HG03139 (cell line): ENCODE measurements around the gene UMAD1.

Source experiments
- ATAC-seq: cut with Tn5 transposase; IDR thresholded peaks from one replicate; pipeline ENCODE4 v1.9.1; 2021; ENCODE audit not compliant: unreplicated experiment

The UMAD1 gene

DNA sequence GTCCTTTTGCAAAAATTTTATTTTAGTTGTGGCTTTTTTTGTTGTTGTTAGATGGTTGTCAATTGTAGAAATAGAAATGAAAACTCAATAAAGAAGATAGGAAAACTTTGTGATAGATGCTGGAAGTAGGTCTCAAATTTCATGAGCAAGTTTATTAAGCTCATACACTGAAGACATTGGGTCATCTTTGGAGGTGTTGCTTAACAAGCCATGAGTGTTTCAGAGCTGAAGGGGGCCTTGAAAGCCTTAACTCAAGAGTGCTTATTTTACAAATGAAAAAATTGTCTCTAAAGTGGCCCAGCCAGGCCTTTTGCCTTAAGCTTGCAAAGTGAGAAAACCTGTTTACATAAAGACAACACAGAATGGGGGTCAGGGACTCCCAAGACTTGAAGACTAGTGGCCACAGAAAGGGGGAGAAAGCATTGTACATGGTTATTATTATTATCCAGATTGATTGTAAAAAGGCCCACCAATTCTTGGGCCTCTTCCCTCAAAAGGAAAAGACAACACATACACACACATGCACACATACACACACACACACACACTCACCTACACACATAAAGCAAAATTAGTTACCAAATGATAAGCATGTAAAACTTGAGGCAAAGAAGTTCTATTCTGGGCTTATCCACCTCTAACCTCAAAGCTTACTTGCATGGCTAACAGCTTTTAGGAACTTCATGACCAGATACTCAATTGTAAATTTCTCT lies 278.3 kb downstream of the UMAD1 start:
- no peak for ATAC-seq

- no peak for ATAC-seq
Measured at GRCh38 chr7:7919449-7919945, 278.9 kb downstream of the UMAD1 start.

- ATAC-seq: no peak
Measured at GRCh38 chr7:7920056-7920455, 279.5 kb downstream of the UMAD1 start.

DNA sequence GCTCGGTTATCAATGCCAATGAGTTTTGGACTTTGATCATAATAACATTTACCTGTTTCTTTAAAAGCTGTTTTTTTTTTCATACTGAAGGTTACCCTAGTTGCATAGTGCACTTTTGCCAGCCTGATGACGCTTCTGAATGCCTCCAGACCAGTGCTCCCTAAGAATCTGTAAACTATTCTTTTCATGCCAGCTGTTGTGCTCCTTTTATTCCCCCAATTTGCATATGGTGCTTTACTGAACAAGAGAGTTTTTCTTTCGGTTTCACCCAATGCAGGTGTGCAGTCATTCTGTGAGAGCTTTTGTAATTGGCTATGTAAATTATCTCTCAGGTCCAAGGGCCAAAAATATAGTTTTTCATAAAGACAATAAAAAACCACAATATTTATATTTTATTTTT lies 279.9 kb downstream of the UMAD1 start:
- peak; percentile 88 for ATAC-seq

- ATAC-seq: no peak
Measured at GRCh38 chr7:7921830-7922229, 281.3 kb downstream of the UMAD1 start.

- ATAC-seq: no peak
Measured at GRCh38 chr7:7922684-7923385, 282.3 kb downstream of the UMAD1 start.

DNA sequence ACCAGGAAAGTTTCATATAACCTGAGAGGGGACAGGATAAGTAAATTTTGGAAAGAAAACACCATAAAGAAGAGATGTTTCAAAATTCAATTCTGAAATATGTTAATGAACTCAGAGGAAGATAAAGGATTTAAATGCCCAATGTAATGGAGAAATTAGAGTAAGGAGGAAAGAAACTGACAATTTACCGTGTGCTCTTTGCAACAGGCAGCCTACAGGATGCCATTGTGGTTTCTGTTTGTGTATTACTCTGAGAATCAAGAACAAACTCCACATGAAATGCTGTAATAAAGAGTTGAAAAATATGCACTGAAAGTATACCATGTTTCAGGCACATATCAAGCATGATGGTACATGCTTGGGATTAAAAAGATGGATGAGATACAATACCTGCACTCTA lies 283.3 kb downstream of the UMAD1 start:
- ATAC-seq: no peak

GRCh38 chr7:7924303-7924702 lies 283.8 kb downstream of the UMAD1 start:
- ATAC-seq: no peak
